ENCODE measurements around the gene DUSP5.

- TF ChIP-seq CTCF (IDR thresholded peaks at IDR 0.05; ENCODE audit: poor library complexity) (no peak), EZH2 (IDR thresholded peaks at IDR 0.05; ENCODE audit: borderline replicate concordance) (no peak)
Measured at GRCh38 chr10:110508159-110508788, 10.6 kb downstream of the DUSP5 start.
